NOMO-1 treated with DMSO at 0.1 percent for 48 hours (cell line): ENCODE results near the gene NEDD4.
"Not testable (repeated sequence)": the region's sequence is repeated elsewhere in the genome, so short reads cannot be mapped to it uniquely, and the experiment has no call there.

ENCODE experiments used
- DNase-seq: peaks from one replicate; lab custom pipeline; 2025; ENCODE audit not compliant: unreplicated experiment; lab: John Stamatoyannopoulos, UW

The NEDD4 gene

DNA sequence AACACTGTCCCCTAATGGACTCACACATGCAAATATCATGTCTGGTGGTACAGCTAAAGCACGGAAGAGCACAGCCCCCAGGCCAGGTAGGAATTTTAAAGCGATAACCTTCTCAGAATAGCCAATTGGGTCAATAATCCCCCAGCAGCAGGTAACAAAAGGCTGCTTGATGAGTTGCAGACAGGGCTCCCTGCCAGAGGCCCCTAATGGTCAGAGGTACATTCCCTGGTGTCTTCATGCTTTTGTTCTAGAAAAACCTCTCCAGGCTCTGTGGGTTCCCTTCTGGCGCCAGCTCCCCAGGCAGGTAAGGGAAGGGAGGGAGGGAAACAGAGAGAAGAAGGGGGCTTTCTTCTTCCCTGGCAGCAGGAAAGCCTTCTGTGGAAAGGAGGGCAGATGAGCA, 207.1 kb downstream of the NEDD4 start:
- no peak for DNase-seq

DNA sequence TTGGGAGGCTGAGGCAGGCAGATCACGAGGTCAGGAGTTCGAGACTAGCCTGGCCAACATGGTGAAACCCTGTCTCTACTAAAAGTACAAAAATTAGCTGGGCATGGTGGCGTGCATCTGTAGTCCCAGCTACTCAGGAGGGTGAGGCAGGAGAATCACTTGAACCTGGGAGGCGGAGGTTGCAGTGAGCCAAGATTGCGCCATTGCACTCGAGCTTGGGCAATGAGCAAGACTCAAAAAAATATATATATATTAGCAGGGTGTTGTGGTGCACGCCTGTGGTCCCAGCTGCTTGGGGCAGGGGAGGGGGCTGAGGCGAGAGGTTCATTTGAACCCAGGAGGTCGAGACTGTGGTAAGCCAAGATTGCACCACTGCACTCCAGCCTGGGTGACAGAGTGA, 207.8 kb downstream of the NEDD4 start:
- DNase-seq: not testable (repeated sequence)

DNA sequence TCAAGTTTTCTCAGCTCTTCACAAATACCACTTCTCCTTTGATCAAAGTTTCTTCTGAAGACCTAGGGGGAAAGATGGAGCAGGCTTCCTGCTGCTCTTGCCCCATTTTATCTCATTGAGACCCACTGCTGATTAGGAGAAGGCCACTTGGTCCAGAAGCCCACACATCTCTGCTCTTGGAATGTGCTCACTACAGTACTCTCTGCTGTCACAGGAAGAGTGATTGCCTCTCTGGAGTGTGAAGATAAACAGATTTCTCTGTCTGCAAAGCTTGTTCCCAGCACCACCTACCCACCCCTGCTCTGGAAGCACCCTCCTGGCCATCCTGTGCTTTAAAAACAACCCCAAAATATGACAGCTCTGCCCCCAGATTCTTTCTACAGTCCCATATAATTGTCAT, 209.1 kb downstream of the NEDD4 start:
- DNase-seq: no peak

DNA sequence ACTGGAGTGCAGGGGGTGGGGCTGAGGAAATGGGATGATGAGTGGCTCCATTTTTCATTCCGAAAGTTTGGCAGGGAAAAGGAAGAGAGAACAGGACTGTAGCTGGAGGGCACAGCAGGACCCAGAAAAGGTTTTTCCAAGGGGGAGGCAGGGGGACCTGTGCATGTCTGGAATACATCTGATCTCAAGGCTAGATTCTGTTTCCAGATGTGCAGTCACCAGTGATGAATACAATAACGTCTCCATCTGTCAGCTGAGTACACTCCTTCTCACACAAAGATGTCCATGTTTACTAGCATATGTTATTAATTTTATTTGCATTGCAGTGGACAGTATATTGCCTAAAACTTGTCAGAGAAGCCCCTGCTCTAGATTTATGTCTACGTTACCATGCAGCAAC, 210.5 kb downstream of the NEDD4 start:
- DNase-seq: no peak

DNA sequence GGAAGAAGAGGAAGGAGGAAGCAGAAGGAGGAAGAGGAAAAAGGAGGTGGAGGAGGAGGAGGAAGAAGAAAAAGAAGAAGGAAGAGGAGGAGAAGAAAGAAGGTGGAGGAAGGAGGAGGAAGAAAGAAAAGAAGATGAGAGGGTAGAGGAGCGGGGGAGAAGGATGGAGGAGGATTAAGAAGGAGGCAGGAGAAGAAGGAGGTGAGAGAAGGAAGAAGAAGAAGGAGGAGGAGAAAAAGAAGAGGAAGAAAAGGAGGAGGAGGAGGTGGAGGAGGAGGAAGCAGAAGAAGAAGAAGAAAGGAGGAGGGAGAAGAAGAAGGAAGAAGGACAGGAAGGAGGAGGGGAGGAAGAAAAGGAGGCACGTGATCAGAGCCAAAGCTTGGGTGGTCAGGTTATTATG, 213.1 kb downstream of the NEDD4 start:
- DNase-seq: no peak

DNA sequence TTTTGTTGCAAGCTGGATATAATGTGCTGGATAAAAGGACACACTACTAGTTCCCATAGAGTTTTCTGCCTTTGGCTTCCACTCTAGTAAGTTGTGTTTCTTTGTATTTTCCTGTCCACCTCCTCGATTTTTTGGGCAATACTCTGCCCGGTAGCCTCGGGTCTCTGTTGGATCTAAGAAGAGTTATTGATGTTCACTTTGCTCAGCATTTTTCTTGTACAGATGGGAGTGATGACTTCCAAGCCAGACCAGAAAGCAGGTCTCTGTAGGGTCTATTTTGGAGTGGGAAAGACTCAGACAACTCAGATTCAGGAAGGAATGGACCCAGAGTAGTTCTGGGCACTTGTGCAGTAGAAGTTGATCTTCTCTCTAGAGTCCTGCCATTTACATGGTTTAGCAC, 214.5 kb downstream of the NEDD4 start:
- no peak for DNase-seq
